ENCODE measurements around the gene APOL4.

DNA sequence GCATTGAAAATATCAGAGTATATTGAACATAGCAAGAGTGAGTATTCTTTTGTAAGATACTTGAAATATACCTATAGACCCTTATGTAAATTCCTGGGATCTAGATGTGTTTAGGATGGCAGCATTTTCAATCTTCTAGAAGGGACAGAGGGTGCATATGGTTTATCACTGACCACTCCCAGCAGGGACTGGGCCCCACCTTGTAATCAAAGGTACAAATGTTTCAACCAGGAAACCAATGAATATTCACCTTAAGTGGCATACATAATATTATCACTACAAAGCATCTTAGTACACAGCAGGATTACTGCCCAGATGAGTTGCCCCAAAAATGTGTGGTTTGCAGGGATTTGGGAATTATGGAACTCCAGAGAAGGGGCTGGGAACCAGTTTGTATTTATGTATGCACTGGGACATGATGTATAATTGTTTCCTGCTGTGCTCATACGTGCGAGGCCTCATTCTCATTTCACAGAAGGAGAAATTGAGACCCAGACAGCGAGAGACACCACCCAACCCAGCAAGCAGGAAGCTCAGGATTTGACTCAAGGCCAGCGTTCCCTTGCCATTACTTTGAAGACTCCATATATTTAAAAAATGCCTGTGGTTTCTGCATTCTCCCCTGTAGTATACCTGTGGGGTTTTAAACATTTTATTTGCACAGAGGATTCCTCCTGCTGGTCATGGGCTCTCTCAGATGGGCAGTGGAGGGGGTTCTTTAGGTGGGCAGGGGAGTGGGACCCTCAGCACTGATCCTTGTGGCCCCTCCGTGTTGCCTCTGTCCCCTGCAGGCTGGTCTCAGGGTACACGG lies 5.2 kb downstream of the APOL4 start:
- TF ChIP-seq, protein P1, sequence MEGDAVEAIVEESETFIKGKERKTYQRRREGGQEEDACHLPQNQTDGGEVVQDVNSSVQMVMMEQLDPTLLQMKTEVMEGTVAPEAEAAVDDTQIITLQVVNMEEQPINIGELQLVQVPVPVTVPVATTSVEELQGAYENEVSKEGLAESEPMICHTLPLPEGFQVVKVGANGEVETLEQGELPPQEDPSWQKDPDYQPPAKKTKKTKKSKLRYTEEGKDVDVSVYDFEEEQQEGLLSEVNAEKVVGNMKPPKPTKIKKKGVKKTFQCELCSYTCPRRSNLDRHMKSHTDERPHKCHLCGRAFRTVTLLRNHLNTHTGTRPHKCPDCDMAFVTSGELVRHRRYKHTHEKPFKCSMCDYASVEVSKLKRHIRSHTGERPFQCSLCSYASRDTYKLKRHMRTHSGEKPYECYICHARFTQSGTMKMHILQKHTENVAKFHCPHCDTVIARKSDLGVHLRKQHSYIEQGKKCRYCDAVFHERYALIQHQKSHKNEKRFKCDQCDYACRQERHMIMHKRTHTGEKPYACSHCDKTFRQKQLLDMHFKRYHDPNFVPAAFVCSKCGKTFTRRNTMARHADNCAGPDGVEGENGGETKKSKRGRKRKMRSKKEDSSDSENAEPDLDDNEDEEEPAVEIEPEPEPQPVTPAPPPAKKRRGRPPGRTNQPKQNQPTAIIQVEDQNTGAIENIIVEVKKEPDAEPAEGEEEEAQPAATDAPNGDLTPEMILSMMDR (IDR thresholded peaks at IDR 0.05; ENCODE audit: insufficient read depth, low read depth, low read length): no peak
- no peak for TF ChIP-seq EZH2 (IDR thresholded peaks at IDR 0.05; ENCODE audit: insufficient read depth, low read length)

Data from astrocyte (in vitro differentiated cells and primary cell).